Measurements from ENCODE around the gene ZDHHC17.

Gene ZDHHC17

GRCh38 chr12:76763746-76764675, at the start of gene ZDHHC17:
TSS of gene ZDHHC17 (plus strand) at chr12:76764115. CDS start at chr12:76764237, 122 bp downstream.
- no peak for TF ChIP-seq CTCF (IDR thresholded peaks at IDR 0.05; ENCODE audit: low read depth, low read length)
- H3K27ac ChIP-seq, result peak within 1 kb of the TSS; percentile 97
- H3K36me3 ChIP-seq, result no peaks in the 10 kb centered on the region; the same call in none of the 2 replicates
- DNase-seq, result peak; percentile 96
- H3K4me3 ChIP-seq (ENCODE audit: low read depth, low read length), result peak within 1 kb of the TSS; percentile 98
- H3K27me3 ChIP-seq (ENCODE audit: insufficient read depth, low read depth, severe bottlenecking), result no peaks in the 10 kb centered on the region
- no peaks in the 10 kb centered on the region for H3K9me3 ChIP-seq (ENCODE audit: severe bottlenecking)

- no peak for DNase-seq
- no peak overlapping the region for H3K4me3 ChIP-seq (ENCODE audit: low read depth, low read length)
- no peak for TF ChIP-seq CTCF (IDR thresholded peaks at IDR 0.05; ENCODE audit: low read depth, low read length)
- no peaks in the 10 kb centered on the region for H3K9me3 ChIP-seq (ENCODE audit: severe bottlenecking)
- H3K27me3 ChIP-seq (ENCODE audit: insufficient read depth, low read depth, severe bottlenecking), result peaks cover 4% of the 10 kb centered on the region
- no peak overlapping the region for H3K27ac ChIP-seq
- H3K36me3 ChIP-seq, result no peaks in the 10 kb centered on the region
These were observed 49.5 kb upstream of the ZDHHC17 start for GRCh38 chr12:76714415-76714814.

- Histone ChIP-seq H3K36me3 (no peaks in the 10 kb centered on the region), H3K27me3 (ENCODE audit: insufficient read depth, low read depth, severe bottlenecking) (peaks cover 4% of the 10 kb centered on the region), H3K9me3 (ENCODE audit: severe bottlenecking) (no peaks in the 10 kb centered on the region), H3K4me3 (ENCODE audit: low read depth, low read length) (no peak overlapping the region), H3K27ac (no peak overlapping the region)
- no peak for TF ChIP-seq CTCF (IDR thresholded peaks at IDR 0.05; ENCODE audit: low read depth, low read length)
- DNase-seq, result no peak
These were observed 49.1 kb upstream of the ZDHHC17 start for GRCh38 chr12:76714861-76715260.

- H3K9me3 ChIP-seq (ENCODE audit: severe bottlenecking), result no peaks in the 10 kb centered on the region
- H3K27ac ChIP-seq, result no peak overlapping the region
- no peak for TF ChIP-seq CTCF (IDR thresholded peaks at IDR 0.05; ENCODE audit: low read depth, low read length)
- H3K27me3 ChIP-seq (ENCODE audit: insufficient read depth, low read depth, severe bottlenecking), result peaks cover 4% of the 10 kb centered on the region
- H3K4me3 ChIP-seq (ENCODE audit: low read depth, low read length), result no peak overlapping the region
- no peak for DNase-seq
- no peaks in the 10 kb centered on the region for H3K36me3 ChIP-seq
These were observed 48.6 kb upstream of the ZDHHC17 start for GRCh38 chr12:76715332-76715731.

GRCh38 chr12:76717314-76717713, 46.6 kb upstream of the ZDHHC17 start:
- Histone ChIP-seq H3K36me3 (no peaks in the 10 kb centered on the region), H3K27me3 (ENCODE audit: insufficient read depth, low read depth, severe bottlenecking) (peaks cover 4% of the 10 kb centered on the region), H3K9me3 (ENCODE audit: severe bottlenecking) (no peaks in the 10 kb centered on the region), H3K4me3 (ENCODE audit: low read depth, low read length) (no peak overlapping the region), H3K27ac (no peak overlapping the region)
- DNase-seq, result no peak
- TF ChIP-seq CTCF (IDR thresholded peaks at IDR 0.05; ENCODE audit: low read depth, low read length), result no peak
